Vagina (tissue), 2 donors: ENCODE data around the gene PAQR4. TPM values are rescaled to one million over a fixed set of nuclear protein-coding genes. Genes with fewer than 3 reads are reported as not detected.

Experiments used
- DNase-seq, 2 donors: peaks; one replicate each; pipeline ENCODE4 v3.0.0-alpha.2; 2017; ENCODE audit errors: extremely low spot score in 2 of 2
- H3K27ac ChIP-seq: fragments of 200-600 bp; sonication (generic); one replicate; pipeline ENCODE4 v1.5.1; 2019
- H3K27me3 ChIP-seq: fragments of 200-600 bp; sonication (generic); one replicate; pipeline ENCODE4 v1.5.1; 2019
- H3K36me3 ChIP-seq, 2 donors: fragments of 200-600 bp; sonication (generic); one replicate each; pipeline ENCODE4 v1.5.1; 2017 to 2019
- H3K4me1 ChIP-seq: fragments of 200-600 bp; sonication (generic); one replicate; pipeline ENCODE4 v1.5.1; 2019
- H3K4me3 ChIP-seq, 2 donors: fragments of 200-600 bp; sonication (generic); 1 replicate in 1 of 2; 2 replicates in 1 of 2; pipeline ENCODE4 v1.5.1; 2016 to 2019
- H3K9me3 ChIP-seq: fragments of 200-600 bp; sonication (generic); one replicate; pipeline ENCODE4 v1.5.1; 2019
- POLR2A ChIP-seq, 2 donors: fragments of 450-650 bp; IDR thresholded peaks; one replicate each; pipeline ENCODE4 v1.6.1; 2017; ENCODE audit warnings: antibody characterized with exemption in 2 of 2, mild to moderate bottlenecking in 2 of 2, moderate library complexity in 2 of 2
- POLR2AphosphoS5 ChIP-seq, 2 donors: sonication (generic); formaldehyde crosslinking; IDR thresholded peaks; one replicate each; pipeline ENCODE4 v1.9.0; 2017; ENCODE audit warnings: antibody characterized with exemption in 2 of 2, mild to moderate bottlenecking in 2 of 2, low read depth in 1 of 2; ENCODE audit not compliant: insufficient read depth in 1 of 2
- intact Hi-C: fragments of 100-400 bp; cut with DNase I; formaldehyde crosslinking; loops from one replicate; pipeline ENCODE4 v1.15.1; 2023
- total RNA-seq: library from RNA; depleted of rRNA; stranded (reverse); fragments of >200 nt; gene quantifications from one replicate; pipeline ENCODE4 v1.2.3, GENCODE V29; 2016
- TF ChIP-seq, protein P1 (sequence below), 3 experiments: fragments of 450-650 bp in 2 of 3; fragments of 200-600 bp in 1 of 3; sonication (generic) in 1 of 3; IDR thresholded peaks; one replicate each; pipeline ENCODE4 v1.5.1; 2017 to 2019; ENCODE audit warnings: antibody characterized with exemption in 3 of 3, mild to moderate bottlenecking in 2 of 3, moderate library complexity in 2 of 3

PAQR4 gene
- total RNA-seq, 1 donor from 2014 or later: 2.7 TPM

DNA sequence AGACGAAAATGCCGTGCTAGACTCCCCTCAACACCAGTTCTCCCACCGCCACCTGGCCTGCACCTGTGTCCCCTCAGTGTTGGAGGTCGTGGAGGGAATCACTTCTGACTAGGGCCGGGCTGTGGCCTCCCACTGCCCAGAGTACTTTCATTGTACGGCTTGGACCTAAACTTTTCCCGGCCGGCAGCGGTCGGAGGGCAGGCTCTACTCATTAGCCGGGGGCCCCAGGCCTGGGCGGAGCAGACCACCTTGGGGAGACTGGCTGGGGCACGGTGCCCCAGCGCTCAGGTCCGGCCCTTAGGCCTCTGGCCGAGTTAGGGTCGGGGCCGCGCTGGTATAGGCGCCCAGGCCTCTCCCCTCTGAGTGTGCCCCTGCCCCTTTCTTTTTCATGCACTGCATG lies 48.2 kb downstream of the PAQR4 start:
- no peak overlapping the region for H3K4me3 ChIP-seq
- no peak for DNase-seq
- H3K9me3 ChIP-seq: no peaks in the 10 kb centered on the region
- no peak for TF ChIP-seq POLR2AphosphoS5 (IDR thresholded peaks at IDR 0.05; ENCODE audit: insufficient read depth in 1 of 2, low read depth in 1 of 2)
- TF ChIP-seq POLR2A (IDR thresholded peaks at IDR 0.05): no peak
- TF ChIP-seq, protein P1, sequence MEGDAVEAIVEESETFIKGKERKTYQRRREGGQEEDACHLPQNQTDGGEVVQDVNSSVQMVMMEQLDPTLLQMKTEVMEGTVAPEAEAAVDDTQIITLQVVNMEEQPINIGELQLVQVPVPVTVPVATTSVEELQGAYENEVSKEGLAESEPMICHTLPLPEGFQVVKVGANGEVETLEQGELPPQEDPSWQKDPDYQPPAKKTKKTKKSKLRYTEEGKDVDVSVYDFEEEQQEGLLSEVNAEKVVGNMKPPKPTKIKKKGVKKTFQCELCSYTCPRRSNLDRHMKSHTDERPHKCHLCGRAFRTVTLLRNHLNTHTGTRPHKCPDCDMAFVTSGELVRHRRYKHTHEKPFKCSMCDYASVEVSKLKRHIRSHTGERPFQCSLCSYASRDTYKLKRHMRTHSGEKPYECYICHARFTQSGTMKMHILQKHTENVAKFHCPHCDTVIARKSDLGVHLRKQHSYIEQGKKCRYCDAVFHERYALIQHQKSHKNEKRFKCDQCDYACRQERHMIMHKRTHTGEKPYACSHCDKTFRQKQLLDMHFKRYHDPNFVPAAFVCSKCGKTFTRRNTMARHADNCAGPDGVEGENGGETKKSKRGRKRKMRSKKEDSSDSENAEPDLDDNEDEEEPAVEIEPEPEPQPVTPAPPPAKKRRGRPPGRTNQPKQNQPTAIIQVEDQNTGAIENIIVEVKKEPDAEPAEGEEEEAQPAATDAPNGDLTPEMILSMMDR (IDR thresholded peaks at IDR 0.05): no peak
- H3K27ac ChIP-seq: no peak overlapping the region
- intact Hi-C loops: no loop called here
- no peaks in the 10 kb centered on the region for H3K36me3 ChIP-seq
- peaks cover 9% of the 10 kb centered on the region for H3K27me3 ChIP-seq
- H3K4me1 ChIP-seq: peaks cover 26% of the 10 kb centered on the region

DNA sequence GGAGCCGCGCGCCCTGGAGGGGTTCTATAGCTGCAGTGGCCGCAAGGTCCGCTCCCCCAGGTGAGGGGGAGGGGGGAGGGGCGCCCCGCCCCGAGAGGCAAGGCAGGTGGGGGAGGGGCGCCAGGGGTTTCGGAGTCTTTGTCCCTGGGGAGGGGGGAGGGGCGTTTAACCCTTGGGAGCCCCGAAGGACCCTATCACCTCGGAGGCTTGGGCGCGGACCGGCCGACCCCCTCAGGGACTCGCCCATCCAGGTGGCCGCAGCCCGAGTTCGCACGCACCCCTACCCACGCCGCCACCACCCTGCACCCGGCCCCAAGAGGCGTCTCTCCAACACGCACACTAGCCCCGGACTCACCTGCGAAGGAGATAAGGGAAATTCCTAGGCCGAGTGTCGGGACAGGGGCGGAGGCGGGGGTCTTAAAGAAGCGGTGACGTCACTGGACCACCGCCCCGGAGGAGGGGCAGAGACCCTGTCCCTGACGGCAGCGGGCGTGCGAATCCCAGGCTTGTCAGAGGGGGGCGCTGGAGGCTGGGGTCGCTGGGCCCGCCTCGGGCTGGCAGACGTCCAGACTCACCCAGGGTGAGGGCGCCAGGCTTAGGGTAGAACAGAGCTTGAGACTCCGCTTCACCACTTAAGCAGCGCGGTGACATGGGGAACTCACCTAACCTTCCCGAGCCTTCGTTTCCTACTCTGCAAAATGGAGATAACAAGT lies 48.8 kb downstream of the PAQR4 start, which contains the start of gene CLDN6:
TSS of gene CLDN6 (minus strand) at position 390 of the 713 bp plus-strand sequence. CDS start 2,162 bp downstream, outside the sequence.
- intact Hi-C loops: no loop called here
- H3K36me3 ChIP-seq: no peaks in the 10 kb centered on the region
- H3K27ac ChIP-seq: no peak within 1 kb of the TSS
- TF ChIP-seq POLR2A (IDR thresholded peaks at IDR 0.05) (no peak), POLR2AphosphoS5 (IDR thresholded peaks at IDR 0.05; ENCODE audit: insufficient read depth in 1 of 2, low read depth in 1 of 2) (no peak)
- TF ChIP-seq, protein P1 (IDR thresholded peaks at IDR 0.05): no peak
- H3K4me1 ChIP-seq: peaks cover 32% of the 10 kb centered on the region
- H3K4me3 ChIP-seq: no peak within 1 kb of the TSS
- DNase-seq: no peak
- peaks cover 5% of the 10 kb centered on the region for H3K27me3 ChIP-seq
- H3K9me3 ChIP-seq: no peaks in the 10 kb centered on the region

DNA sequence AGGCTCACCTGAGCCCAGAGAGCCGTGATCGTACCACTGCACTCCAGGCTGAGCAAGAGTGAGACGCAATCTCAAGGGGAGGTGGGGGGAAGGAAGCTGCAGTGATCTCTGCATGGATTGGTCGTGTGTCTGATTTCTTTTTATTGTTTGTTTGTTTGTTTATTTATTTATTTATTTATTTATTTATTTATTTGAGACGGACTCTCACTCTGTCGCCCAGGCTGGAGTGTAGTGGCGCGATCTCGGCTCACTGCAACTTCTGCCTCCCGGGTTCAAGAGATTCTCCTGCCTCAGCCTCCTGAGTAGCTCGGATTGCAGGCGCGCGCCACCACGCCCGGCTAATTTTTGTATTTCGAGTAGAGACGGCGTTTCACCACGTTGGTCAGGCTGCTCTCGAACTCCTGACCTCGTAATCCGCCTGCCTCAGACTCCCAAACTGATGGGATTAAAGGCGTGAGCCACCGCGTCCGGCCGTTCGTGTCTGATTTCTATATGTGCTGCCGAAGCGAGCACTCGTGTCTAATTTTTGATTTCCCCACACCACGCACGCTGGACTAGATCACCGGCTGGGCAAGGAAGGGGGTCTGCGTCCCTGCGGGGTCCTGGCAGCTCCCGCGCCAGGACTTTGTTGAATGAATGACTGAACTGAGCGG lies 50.6 kb downstream of the PAQR4 start:
- no peak for TF ChIP-seq POLR2AphosphoS5 (IDR thresholded peaks at IDR 0.05; ENCODE audit: insufficient read depth in 1 of 2, low read depth in 1 of 2)
- TF ChIP-seq, protein P1 (IDR thresholded peaks at IDR 0.05): no peak
- no peak for TF ChIP-seq POLR2A (IDR thresholded peaks at IDR 0.05)
- Histone ChIP-seq H3K4me3 (peak overlapping the region; percentile 63 to 68), H3K27me3 (peaks cover 5% of the 10 kb centered on the region), H3K27ac (no peak overlapping the region), H3K4me1 (peaks cover 43% of the 10 kb centered on the region), H3K36me3 (no peaks in the 10 kb centered on the region), H3K9me3 (no peaks in the 10 kb centered on the region)
- no peak for DNase-seq
- intact Hi-C loops: no loop called here

DNA sequence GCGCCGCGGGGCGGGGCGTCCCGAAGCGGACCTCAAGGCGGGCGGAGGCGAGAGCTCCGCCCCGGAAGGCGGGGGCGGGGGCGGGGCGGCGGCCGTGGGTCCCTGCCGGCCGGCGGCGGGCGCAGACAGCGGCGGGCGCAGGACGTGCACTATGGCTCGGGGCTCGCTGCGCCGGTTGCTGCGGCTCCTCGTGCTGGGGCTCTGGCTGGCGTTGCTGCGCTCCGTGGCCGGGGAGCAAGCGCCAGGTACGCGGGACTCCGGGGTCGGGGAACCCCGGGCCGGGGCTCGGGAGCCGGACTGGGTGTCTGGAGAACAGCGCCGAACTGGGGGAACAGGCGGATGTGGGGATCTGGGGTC lies 51.1 kb downstream of the PAQR4 start, which contains the start of gene TNFRSF12A:
TSS of gene TNFRSF12A (plus strand) at position 122 of the 357 bp plus-strand sequence. CDS start at position 152, 30 bp downstream.
- no peaks in the 10 kb centered on the region for H3K36me3 ChIP-seq
- intact Hi-C loops: no loop called here
- H3K4me3 ChIP-seq: peak within 1 kb of the TSS; percentile 63 to 68
- TF ChIP-seq POLR2A (IDR thresholded peaks at IDR 0.05) (peak in 1 of 2 donors; percentile 85), POLR2AphosphoS5 (IDR thresholded peaks at IDR 0.05; ENCODE audit: insufficient read depth in 1 of 2, low read depth in 1 of 2) (peak in 1 of 2 donors; percentile 58)
- TF ChIP-seq, protein P1 (IDR thresholded peaks at IDR 0.05): no peak
- no peaks in the 10 kb centered on the region for H3K9me3 ChIP-seq
- no peak for DNase-seq
- H3K27ac ChIP-seq: peak within 1 kb of the TSS; percentile 96
- H3K4me1 ChIP-seq: peaks cover 48% of the 10 kb centered on the region
- H3K27me3 ChIP-seq: peaks cover 5% of the 10 kb centered on the region
